Effector memory CD8-positive, alpha-beta T cell (primary cell): ENCODE results near the gene PRR19.
"Not testable (repeated sequence)": the region's sequence is repeated elsewhere in the genome, so short reads cannot be mapped to it uniquely, and the experiment has no call there.

Experiments
- ATAC-seq: fragments of 150-1000 bp; cut with Tn5 transposase; replicated peaks from 2 replicates; pipeline ENCODE4 v1.10.0; 2021; ENCODE audit warnings: mild to moderate bottlenecking, moderate library complexity
- DNase-seq, 3 experiments: peaks; one replicate each; pipeline ENCODE4 v3.0.0; 2021
- H3K27ac Mint-ChIP-seq, 2 donors: one replicate each; pipeline ENCODE4 v1.8.0; 2022; ENCODE audit warnings: mild to moderate bottlenecking in 2 of 2, mixed read lengths in 2 of 2, moderate library complexity in 2 of 2
- H3K27me3 Mint-ChIP-seq, 2 donors: one replicate each; pipeline ENCODE4 v1.8.0; 2022; ENCODE audit warnings: mixed read lengths in 2 of 2
- H3K36me3 Mint-ChIP-seq: one replicate; pipeline ENCODE4 v1.8.0; 2022; ENCODE audit warnings: mild to moderate bottlenecking, moderate library complexity, mixed read lengths; ENCODE audit not compliant: insufficient read depth
- H3K4me1 Mint-ChIP-seq, 2 donors: one replicate each; pipeline ENCODE4 v1.8.0; 2022; ENCODE audit warnings: low read depth in 2 of 2, mixed read lengths in 2 of 2
- H3K4me3 Mint-ChIP-seq, 2 donors: one replicate each; pipeline ENCODE4 v1.8.0; 2022; ENCODE audit warnings: mild to moderate bottlenecking in 2 of 2, mixed read lengths in 2 of 2, moderate library complexity in 2 of 2
- H3K9me3 Mint-ChIP-seq, 2 donors: one replicate each; pipeline ENCODE4 v1.8.0; 2022; ENCODE audit warnings: mixed read lengths in 2 of 2

The PRR19 gene

GRCh38 chr19:42334697-42335373, 32.9 kb downstream of the PRR19 start:
- H3K36me3 Mint-ChIP-seq, result no peaks in the 10 kb centered on the region
- no peak for DNase-seq
- peaks cover 4 to 5% of the 10 kb centered on the region in 2 donors for H3K4me1 Mint-ChIP-seq
- ATAC-seq, result no peak
- H3K4me3 Mint-ChIP-seq, result no peak overlapping the region
- no peak overlapping the region for H3K27ac Mint-ChIP-seq
- H3K27me3 Mint-ChIP-seq, result no peaks in the 10 kb centered on the region
- no peaks in the 10 kb centered on the region for H3K9me3 Mint-ChIP-seq

DNA sequence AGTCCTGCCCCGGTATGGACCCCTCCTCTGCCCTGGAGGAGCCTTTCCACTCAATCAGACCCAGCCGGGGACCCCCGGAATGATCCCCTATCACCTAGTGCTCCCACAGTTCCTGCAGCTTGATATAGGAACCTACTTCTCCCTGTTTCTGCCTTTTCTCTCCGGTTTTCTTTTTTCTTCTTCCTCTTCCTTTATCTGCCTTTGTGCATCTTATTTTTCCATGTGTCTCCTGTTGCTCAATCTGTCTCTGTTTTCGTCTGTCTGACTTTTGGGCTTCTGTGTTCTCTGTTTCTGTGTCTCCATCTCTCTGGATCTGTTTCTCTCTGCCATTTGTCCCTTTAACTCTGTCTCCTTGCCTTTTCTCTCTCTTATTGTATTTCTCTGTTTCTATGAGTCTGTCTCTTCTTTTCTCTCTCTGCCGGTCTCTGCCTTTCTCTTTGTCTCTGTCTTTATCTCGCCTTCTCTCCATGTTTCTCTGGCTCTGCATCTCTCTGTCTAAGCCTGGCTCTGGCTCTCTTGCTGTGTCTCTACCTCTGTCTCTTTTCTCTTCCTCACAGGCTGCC, 33.5 kb downstream of the PRR19 start:
- Mint-ChIP-seq H3K9me3 (no peaks in the 10 kb centered on the region), H3K4me3 (no peak overlapping the region), H3K27me3 (no peaks in the 10 kb centered on the region), H3K36me3 (peaks cover 1% of the 10 kb centered on the region), H3K4me1 (peaks cover under 1 to 2% of the 10 kb centered on the region in 2 donors), H3K27ac (no peak overlapping the region)
- no peak for DNase-seq
- no peak for ATAC-seq

- DNase-seq (no peak), ATAC-seq (no peak)
- Mint-ChIP-seq H3K27ac (no peak overlapping the region), H3K4me1 (no peaks in the 10 kb centered on the region), H3K27me3 (no peaks in the 10 kb centered on the region), H3K4me3 (no peak overlapping the region), H3K9me3 (no peaks in the 10 kb centered on the region), H3K36me3 (peaks cover 3% of the 10 kb centered on the region)
Observed at GRCh38 chr19:42335971-42336370, 34.0 kb downstream of the PRR19 start.

DNA sequence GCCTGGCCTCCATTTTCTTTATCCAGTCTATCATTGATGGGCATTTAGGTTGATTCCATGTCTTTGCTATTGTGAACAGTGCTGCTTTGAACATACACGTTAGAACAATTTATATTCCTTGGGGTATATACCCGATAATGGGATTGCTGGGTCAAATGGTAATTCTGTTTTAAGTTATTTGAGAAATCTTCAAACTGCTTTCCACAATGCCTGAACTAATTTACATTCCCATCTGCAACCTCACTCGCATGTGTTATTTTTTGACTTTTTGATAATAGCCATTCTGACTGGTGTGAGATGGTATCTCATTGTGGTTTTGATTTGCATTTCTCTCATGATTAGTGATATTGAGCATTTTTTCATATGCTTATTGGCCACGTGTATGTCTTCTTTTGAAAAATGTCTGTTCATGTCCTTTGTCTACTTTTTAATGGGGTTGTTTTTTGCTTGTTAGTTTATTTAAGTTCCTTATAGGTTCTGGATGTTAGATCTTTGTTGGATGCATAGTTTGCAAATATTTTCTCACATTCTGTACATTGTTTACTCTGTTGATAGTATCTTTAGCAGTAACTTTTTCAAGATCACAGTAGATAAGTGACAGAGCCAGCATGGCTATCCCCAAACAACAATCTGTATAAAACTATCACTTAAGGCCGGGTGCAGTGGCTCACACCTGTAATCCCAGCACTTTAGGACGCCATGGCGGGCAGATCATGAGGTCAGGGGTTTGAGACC, 37.4 kb downstream of the PRR19 start:
- not testable (repeated sequence) for ATAC-seq, H3K27me3 Mint-ChIP-seq

DNA sequence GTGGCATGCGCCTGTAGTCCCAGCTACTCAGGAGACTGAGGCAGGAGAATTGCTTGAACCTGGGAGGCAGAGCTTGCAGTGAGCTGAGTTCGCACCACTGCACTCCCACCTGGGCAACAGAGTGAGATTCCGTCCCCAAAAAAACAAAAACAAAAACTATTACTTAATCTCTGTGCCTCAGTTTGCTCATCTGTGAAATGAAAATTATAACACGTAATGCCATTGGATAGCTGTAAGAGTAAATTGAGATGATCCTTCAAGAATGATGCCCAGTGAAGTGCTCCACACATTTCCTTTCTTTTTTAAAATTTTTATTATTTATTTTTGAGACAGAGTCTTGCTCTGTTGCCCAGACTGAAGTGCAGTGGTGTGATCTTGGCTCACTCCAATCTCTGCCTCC, 38.0 kb downstream of the PRR19 start:
- not testable (repeated sequence) for H3K36me3 Mint-ChIP-seq, H3K4me1 Mint-ChIP-seq, DNase-seq, H3K9me3 Mint-ChIP-seq, H3K27ac Mint-ChIP-seq, H3K4me3 Mint-ChIP-seq, ATAC-seq, H3K27me3 Mint-ChIP-seq

More for the DNA sequence above, 37.4 kb downstream of the PRR19 start:
- not testable (repeated sequence) for H3K36me3 Mint-ChIP-seq, H3K27ac Mint-ChIP-seq, DNase-seq, H3K9me3 Mint-ChIP-seq, H3K4me3 Mint-ChIP-seq, H3K4me1 Mint-ChIP-seq

GRCh38 chr19:42343344-42344110, 41.6 kb downstream of the PRR19 start:
- Mint-ChIP-seq H3K9me3 (no peaks in the 10 kb centered on the region), H3K36me3 (peaks cover 6% of the 10 kb centered on the region), H3K4me3 (no peak overlapping the region), H3K27me3 (no peaks in the 10 kb centered on the region), H3K4me1 (no peaks in the 10 kb centered on the region), H3K27ac (peak overlapping the region in 1 of 2 donors; percentile 49)
- ATAC-seq (no peak), DNase-seq (no peak)

- H3K36me3 Mint-ChIP-seq, result peaks cover 6% of the 10 kb centered on the region
Observed at GRCh38 chr19:42344336-42344893, 42.5 kb downstream of the PRR19 start.

GRCh38 chr19:42345191-42345812, 43.4 kb downstream of the PRR19 start:
- no peak for ATAC-seq
- peaks cover 6% of the 10 kb centered on the region for H3K36me3 Mint-ChIP-seq
- no peaks in the 10 kb centered on the region for H3K9me3 Mint-ChIP-seq
- H3K4me1 Mint-ChIP-seq, result no peaks in the 10 kb centered on the region
- DNase-seq, result no peak
- H3K27ac Mint-ChIP-seq, result no peak overlapping the region
- no peaks in the 10 kb centered on the region for H3K27me3 Mint-ChIP-seq
- H3K4me3 Mint-ChIP-seq, result no peak overlapping the region

More at GRCh38 chr19:42344336-42344893, 42.5 kb downstream of the PRR19 start:
- H3K27ac Mint-ChIP-seq, result no peak overlapping the region
- DNase-seq (no peak), ATAC-seq (no peak)
- no peaks in the 10 kb centered on the region for H3K27me3 Mint-ChIP-seq
- H3K4me1 Mint-ChIP-seq, result no peaks in the 10 kb centered on the region
- no peaks in the 10 kb centered on the region for H3K9me3 Mint-ChIP-seq
- no peak overlapping the region for H3K4me3 Mint-ChIP-seq

GRCh38 chr19:42348211-42348610, 46.3 kb downstream of the PRR19 start:
- DNase-seq, result no peak

DNA sequence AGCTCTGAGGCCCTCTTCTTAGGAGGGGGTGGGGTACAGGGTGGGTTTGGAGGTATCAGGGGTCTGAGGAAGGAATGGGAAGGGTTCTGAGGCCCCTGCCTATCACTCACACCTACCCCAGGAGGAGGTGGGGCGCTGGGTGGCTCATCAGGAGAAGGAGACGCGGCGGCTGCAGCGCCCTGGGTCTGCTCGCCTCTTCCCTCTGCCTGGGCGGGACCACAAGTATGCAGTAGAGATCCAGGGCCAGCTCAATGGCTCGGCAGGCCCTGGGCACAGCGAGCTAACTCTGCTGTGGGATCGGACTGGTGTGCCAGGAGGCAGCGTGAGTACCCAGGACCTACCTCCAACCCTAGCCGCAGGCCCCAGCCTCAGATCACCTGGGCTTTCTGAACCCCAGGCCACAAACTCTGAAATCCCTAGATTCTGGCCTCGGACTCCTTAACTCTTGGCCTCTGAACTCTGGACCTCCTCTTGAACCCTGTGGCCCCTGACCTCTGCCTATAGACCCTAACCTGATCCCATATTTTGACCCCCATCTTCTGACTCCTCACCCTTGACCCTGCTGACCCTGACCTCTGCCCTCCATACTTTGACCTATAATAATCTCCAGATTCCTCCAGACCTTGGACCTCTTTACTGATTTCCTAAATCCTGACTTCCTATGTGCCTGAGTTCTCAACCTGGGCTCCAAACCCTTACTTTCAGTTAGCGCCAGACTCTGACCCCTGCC, 47.6 kb downstream of the PRR19 start:
- H3K9me3 Mint-ChIP-seq, result no peaks in the 10 kb centered on the region
- peaks cover 2 to 7% of the 10 kb centered on the region in 2 donors for H3K4me1 Mint-ChIP-seq
- H3K4me3 Mint-ChIP-seq, result no peak overlapping the region
- H3K27me3 Mint-ChIP-seq, result no peaks in the 10 kb centered on the region
- DNase-seq, result no peak
- H3K36me3 Mint-ChIP-seq, result no peaks in the 10 kb centered on the region
- ATAC-seq, result no peak
- no peak overlapping the region for H3K27ac Mint-ChIP-seq

More at GRCh38 chr19:42348211-42348610, 46.3 kb downstream of the PRR19 start:
- ATAC-seq, result no peak
- H3K36me3 Mint-ChIP-seq, result peaks cover under 1% of the 10 kb centered on the region
- H3K4me1 Mint-ChIP-seq, result peaks cover 2 to 5% of the 10 kb centered on the region in 2 donors
- no peaks in the 10 kb centered on the region for H3K9me3 Mint-ChIP-seq
- H3K27me3 Mint-ChIP-seq, result no peaks in the 10 kb centered on the region
- H3K27ac Mint-ChIP-seq, result no peak overlapping the region
- H3K4me3 Mint-ChIP-seq, result no peak overlapping the region

DNA sequence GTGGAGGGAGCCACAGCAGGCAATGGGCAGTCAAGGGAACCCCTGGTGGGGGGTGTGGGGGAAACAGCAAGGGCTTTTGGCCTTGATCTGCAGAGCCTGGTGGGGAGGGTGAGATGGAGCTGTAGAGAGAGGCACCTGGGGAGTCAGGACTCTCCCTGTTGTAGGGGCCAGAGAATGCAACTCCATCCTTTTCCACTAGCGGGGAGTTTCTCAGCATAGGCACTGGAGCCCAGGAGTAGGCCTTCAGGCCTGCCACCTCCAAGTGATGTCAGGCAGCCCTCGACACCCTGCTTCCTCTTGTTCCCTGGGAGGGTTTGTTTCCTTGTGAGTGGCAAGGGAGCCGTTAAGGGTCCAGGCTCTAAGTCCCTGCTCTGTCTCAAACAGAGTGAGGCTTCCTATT, 48.5 kb downstream of the PRR19 start:
- Mint-ChIP-seq H3K27me3 (no peaks in the 10 kb centered on the region), H3K9me3 (no peaks in the 10 kb centered on the region), H3K36me3 (no peaks in the 10 kb centered on the region), H3K27ac (no peak overlapping the region), H3K4me3 (no peak overlapping the region), H3K4me1 (peaks cover 2 to 7% of the 10 kb centered on the region in 2 donors)
- DNase-seq (no peak), ATAC-seq (no peak)

GRCh38 chr19:42351079-42351735, 49.3 kb downstream of the PRR19 start:
- H3K27ac Mint-ChIP-seq, result no peak overlapping the region
- H3K27me3 Mint-ChIP-seq, result no peaks in the 10 kb centered on the region

More at GRCh38 chr19:42351079-42351735, 49.3 kb downstream of the PRR19 start:
- Mint-ChIP-seq H3K9me3 (no peaks in the 10 kb centered on the region), H3K36me3 (no peaks in the 10 kb centered on the region), H3K4me1 (peaks cover 2 to 7% of the 10 kb centered on the region in 2 donors), H3K4me3 (no peak overlapping the region)
- DNase-seq, result no peak
- no peak for ATAC-seq
